Cardiac muscle cell (in vitro differentiated cells and primary cell): ENCODE measurements around the gene RFX1. TPM values are rescaled to one million over a fixed set of nuclear protein-coding genes. Genes with fewer than 3 reads are reported as not detected.
A peak's percentile ranks its signal among the peaks of the same experiment; 100 is the strongest.

ENCODE experiments used
- DNase-seq, 2 donors: peaks; one replicate each; pipeline versions ENCODE4 v3.0.0 to v3.0.0-alpha.2; 2010 to 2017; ENCODE audit warnings: low read depth in 1 of 2, low spot score in 1 of 2
- H3K27ac ChIP-seq: fragments of 200-600 bp; sonication (generic); 2 replicates; pipeline ENCODE4 v1.5.1; 2016
- H3K27me3 ChIP-seq: fragments of 200-600 bp; sonication (generic); 2 replicates; pipeline ENCODE4 v1.6.0; 2016; ENCODE audit warnings: control low read depth
- H3K36me3 ChIP-seq: fragments of 200-600 bp; sonication (generic); 2 replicates; pipeline ENCODE4 v1.5.1; 2016; ENCODE audit warnings: control low read depth
- H3K4me1 ChIP-seq: fragments of 200-600 bp; sonication (generic); 2 replicates; pipeline ENCODE4 v1.8.1; 2017; ENCODE audit warnings: low read depth, mild to moderate bottlenecking, mixed run types
- H3K4me3 ChIP-seq: fragments of 200-600 bp; sonication (generic); 2 replicates; pipeline ENCODE4 v1.5.1; 2016; ENCODE audit warnings: mild to moderate bottlenecking
- H3K9me3 ChIP-seq: fragments of 200-600 bp; sonication (generic); 2 replicates; pipeline ENCODE4 v1.5.1; 2017; ENCODE audit warnings: low read depth, mild to moderate bottlenecking, control low read depth
- CTCF ChIP-seq: IDR thresholded peaks from 2 replicates; pipeline ENCODE4 v1.5.1; 2012; ENCODE audit warnings: low read depth, mild to moderate bottlenecking, low read length
- polyA plus RNA-seq: library from polyadenylated mRNA; unstranded; fragments of >200 nt; fragmentation: Nextera tagmentation; extraction: Ambion mirVana; gene quantifications from 2 replicates; pipeline ENCODE4 v1.2.1, GENCODE V29; 2016
- total RNA-seq: library from RNA; depleted of rRNA; stranded (reverse); fragments of >200 nt; gene quantifications from 2 replicates; pipeline ENCODE4 v1.2.3, GENCODE V29; 2016

RFX1 gene
- total and polyA plus RNA-seq, 2 experiments from 2014 or later: 3.3 to 8.9 TPM

DNA sequence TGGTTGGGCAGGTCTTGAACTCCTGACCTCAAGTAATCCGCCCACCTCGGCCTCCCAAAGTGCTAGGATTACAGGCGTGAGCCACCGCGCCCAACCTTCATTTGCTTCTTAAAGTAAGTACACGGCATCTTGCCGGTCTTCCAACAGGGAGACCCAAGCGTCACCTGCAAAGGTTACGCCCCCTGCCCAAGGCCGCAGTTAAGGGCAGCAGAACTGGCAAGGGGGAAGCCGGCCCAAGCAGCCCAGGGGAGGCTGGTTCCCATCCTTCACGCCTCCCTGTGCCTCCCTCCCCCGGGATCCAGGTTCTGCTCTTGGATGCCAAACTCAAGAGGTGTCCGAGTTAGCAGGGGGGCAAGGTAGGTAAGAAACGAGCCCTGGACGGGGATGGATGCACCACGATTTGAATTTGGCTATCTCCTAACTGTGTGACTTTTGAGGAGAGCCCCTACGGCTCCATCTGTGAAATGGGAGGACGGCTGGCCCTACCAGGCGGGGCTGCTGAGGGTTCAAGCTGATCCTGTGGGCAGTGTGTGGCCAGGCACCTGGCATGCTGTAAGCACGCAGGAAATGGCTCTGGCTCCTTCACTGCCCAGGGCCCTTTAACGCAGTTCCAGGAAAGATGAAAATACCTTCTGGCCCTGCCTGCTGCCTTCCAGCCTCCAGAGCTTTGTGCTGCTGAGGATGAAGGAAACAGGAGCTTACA lies 9.0 kb downstream of the RFX1 start:
- Histone ChIP-seq H3K4me1 (no peaks in the 10 kb centered on the region), H3K4me3 (no peak overlapping the region), H3K27me3 (no peaks in the 10 kb centered on the region), H3K36me3 (no peaks in the 10 kb centered on the region), H3K27ac (no peak overlapping the region), H3K9me3 (no peaks in the 10 kb centered on the region)
- DNase-seq: no peak
- no peak for TF ChIP-seq CTCF

DNA sequence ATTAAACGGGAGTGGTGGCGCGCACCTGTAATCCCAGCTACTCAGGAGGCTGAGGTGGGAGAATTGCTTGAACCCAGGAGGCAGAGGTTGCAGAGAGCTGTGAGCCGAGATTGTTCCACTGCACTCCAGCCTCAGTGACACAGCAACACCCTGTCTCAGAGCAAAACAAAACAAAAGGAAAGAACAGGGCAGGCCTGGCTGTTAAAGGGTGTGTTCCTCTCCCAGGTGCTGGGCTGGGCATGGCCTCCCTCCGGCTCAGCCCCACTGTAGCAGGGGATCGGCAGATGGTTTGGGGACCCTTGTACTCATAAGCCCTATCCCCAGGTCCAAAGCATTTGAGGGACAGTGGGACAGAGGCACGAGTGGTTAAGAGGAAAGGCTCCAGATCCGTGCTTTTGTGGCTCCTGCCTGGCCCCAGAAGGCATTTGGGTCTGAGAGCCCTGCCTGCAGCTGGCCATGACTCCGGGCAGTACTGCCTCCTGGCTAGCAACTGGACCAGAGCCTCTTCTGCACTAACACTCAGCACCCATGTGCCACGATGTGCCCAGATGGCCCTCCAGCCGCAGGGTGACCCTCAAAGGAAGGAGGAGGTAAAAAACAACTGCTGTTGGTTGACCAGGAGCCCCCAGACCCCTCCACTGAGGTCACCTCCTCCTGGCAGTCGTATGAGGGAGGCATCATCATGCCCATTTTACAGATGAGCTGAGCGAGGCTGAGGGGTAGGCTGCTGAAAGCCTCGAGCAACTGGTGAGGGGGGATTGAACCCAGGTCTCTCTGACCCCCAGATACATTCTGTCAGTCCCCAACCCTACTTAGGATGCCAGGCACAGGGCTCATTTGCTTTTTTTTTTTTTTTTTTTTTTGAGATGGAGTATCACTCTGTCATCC lies 10.0 kb downstream of the RFX1 start:
- no peaks in the 10 kb centered on the region for H3K9me3 ChIP-seq
- no peak overlapping the region for H3K4me3 ChIP-seq
- no peaks in the 10 kb centered on the region for H3K4me1 ChIP-seq
- TF ChIP-seq CTCF: no peak
- H3K27ac ChIP-seq: no peak overlapping the region
- H3K27me3 ChIP-seq: no peaks in the 10 kb centered on the region
- DNase-seq: no peak
- no peaks in the 10 kb centered on the region for H3K36me3 ChIP-seq

- peak in 1 of 2 donors; percentile 27 for DNase-seq
- TF ChIP-seq CTCF: no peak
Observed at GRCh38 chr19:13995017-13995728, 10.9 kb downstream of the RFX1 start.

GRCh38 chr19:13993590-13994300 lies 12.4 kb downstream of the RFX1 start:
- no peaks in the 10 kb centered on the region for H3K4me1 ChIP-seq
- no peak for DNase-seq
- H3K36me3 ChIP-seq: no peaks in the 10 kb centered on the region
- no peak overlapping the region for H3K4me3 ChIP-seq
- H3K9me3 ChIP-seq: no peaks in the 10 kb centered on the region
- H3K27me3 ChIP-seq: no peaks in the 10 kb centered on the region
- TF ChIP-seq CTCF: no peak
- H3K27ac ChIP-seq: no peak overlapping the region

More at GRCh38 chr19:13995017-13995728, 10.9 kb downstream of the RFX1 start:
- H3K27ac ChIP-seq: no peak overlapping the region
- H3K27me3 ChIP-seq: no peaks in the 10 kb centered on the region
- H3K4me3 ChIP-seq: no peak overlapping the region
- H3K9me3 ChIP-seq: no peaks in the 10 kb centered on the region
- H3K36me3 ChIP-seq: no peaks in the 10 kb centered on the region
- H3K4me1 ChIP-seq: no peaks in the 10 kb centered on the region

DNA sequence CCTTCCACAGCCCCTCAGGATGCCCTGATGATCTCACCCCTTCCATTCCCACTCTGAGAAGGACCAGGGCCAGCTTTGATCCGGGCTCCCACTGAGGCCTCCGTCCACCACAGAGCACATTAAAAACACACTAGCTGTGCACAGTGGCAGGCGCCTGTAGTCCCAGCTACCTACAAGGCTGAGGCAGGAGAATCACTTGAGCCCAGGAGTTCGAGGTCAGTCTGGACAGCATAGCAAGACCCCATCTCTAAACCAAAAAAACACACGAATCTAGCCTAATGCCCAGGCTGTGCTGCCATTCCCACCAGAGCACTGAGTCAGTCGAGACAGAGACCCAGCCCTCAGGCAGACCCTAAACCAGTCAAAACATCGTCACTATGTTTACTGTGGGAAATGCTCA lies 14.1 kb downstream of the RFX1 start:
- Histone ChIP-seq H3K4me3 (no peak overlapping the region), H3K27ac (no peak overlapping the region), H3K4me1 (no peaks in the 10 kb centered on the region), H3K36me3 (no peaks in the 10 kb centered on the region), H3K9me3 (no peaks in the 10 kb centered on the region), H3K27me3 (no peaks in the 10 kb centered on the region)
- no peak for TF ChIP-seq CTCF
- no peak for DNase-seq
